Measurements from ENCODE around the gene MYO7B.

The MYO7B gene

DNA sequence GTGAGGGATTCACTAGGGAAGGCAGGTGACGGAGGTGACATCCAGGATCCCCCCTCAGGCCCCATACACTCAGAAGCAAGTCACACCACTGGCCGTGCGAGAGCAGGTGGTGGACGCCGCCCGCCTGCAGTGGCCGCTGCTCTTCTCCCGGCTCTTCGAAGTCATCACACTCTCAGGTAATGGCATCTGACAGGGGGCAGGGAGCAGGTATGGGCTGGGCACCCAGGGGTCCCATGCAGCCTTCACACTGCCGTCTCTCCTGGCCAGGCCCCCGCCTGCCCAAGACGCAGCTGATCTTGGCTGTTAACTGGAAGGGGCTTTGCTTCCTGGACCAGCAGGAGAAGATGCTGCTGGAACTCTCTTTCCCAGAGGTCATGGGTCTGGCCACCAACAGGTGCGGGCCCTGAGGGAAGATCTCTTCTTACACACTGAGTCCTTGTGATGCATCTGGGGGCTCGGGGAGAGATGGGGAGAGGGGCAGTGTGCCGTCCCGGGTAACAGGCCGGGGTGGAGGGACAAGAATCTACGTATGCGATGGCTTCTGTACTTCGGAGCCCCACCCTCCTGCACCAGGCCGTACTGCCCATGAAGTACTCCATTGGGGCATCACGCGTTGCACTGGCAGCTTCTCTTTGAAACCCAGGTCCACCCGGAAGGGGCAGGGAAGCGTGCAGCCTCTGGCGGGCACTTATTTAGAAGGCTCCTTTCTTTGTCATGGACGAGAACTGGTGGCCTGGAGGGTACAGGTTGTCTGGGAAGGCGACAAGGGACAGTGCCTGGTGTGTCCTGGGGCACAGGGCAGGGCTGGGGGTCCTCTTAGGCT is 91.6 kb downstream of the MYO7B start:
- no peak for DNase-seq (ENCODE audit: low read depth)

GRCh38 chr2:127627740-127628571 is 92.5 kb downstream of the MYO7B start:
- no peak for DNase-seq (ENCODE audit: low read depth)

DNA sequence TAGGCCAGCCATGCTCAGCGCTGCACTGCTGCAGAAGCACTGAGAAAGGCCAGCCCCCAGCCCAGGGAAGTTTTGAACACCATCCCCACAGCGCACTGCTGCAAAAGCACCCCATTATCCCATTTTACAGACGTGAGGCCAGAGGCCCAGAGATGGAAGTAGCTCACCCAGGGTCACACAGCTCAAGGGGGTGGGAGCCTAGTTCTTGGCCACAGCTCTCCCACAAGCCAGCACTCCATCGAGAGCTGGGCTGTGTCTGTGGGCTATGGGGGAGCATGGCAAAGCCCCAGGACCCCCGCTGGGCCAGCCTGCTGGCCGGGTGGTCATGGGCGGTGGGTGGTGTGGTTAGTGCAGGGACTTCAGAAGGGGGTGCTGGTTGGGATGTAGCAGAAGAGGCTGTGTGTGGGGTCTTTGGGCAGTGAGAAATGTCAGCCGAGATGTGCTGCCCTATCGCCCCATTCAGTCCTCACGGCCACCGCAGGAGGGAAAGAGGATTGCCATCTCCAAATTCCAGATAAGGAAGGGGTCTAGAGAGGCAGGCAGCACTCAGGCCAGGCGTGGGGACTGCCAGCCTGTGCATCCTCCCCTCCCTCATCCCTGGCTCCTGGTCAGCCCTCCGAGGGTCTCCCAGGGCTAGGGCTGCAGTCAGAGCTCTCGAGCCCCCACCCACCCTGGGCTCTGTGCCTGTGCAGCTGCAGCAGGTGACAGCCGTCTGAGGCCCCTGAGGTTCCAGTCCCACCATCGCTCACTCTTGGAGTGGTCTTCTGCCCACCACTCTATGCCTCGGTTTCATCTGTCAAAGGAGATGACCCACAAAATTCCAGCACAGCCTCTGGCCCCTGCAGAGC is 93.5 kb downstream of the MYO7B start:
- DNase-seq (ENCODE audit: low read depth), result no peak

DNA sequence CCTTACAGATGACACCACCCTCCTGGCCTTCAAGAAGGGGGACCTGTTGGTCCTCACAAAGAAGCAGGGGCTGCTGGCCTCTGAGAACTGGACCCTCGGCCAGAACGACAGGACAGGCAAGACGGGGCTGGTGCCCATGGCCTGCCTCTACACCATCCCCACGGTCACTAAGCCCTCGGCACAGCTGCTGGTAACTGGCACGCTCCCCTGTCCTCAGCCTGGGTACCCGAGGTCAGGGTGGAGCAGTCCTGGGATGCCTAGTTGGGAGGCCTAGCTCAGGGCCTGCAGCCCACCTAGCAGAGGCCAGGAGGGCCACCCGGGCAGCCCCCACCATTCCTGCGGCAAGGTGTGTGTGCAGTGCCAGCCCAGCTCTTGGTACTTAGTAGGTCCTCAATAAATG is 94.2 kb downstream of the MYO7B start:
- no peak for DNase-seq (ENCODE audit: low read depth)

GRCh38 chr2:127630096-127630863 is 94.8 kb downstream of the MYO7B start:
- DNase-seq (ENCODE audit: low read depth), result no peak

DNA sequence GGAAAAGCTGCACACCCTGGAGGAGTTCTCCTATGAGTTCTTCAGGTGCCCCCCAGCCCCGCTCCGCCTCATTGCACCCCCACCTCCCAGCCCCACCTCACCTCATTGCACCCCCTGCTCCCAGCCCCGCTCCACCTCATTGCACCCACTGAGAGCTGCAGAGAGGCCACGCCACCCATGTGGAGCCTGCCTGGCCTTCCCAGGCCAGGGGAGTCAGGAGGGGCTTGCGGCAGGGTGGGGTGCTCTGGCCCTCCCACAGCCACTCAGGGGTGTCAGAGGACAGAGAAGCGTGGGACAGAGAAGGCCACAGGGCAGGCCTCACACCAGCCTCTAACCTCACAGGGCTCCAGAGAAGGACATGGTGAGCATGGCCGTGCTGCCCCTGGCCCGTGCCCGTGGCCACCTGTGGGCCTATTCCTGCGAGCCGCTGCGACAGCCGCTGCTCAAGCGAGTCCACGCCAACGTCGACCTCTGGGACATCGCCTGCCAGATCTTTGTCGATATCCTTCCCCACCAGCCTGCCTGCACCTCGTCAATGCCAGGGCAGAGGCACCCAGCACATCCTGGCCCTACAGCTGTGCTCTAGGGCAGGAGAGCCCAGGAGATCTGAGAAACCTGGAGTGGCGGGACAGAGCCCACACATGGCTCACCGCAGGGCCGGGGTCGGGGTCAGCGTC is 95.5 kb downstream of the MYO7B start:
- no peak for DNase-seq (ENCODE audit: low read depth)

DNA sequence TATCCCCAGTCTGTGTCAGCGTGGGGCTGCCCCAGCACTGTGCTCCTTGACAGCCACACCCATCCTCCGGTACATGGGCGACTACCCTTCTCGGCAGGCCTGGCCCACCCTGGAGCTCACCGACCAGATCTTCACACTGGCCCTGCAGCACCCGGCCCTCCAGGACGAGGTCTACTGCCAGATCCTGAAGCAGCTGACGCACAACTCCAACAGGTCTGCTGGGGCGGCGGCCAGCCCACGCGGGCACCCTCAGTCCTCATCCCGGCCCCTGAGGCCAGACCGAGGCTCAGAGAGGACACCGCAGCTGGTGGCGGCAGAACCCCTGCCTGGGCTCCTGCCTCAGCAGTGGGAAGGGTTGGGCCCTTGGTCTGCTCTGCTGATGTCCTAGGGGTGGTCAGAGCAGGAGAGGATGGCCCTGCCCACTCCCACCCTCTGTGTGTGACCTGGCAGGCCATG is 96.1 kb downstream of the MYO7B start:
- DNase-seq (ENCODE audit: low read depth), result no peak

- no peak for DNase-seq (ENCODE audit: low read depth)
Measured at GRCh38 chr2:127631997-127632581, 96.6 kb downstream of the MYO7B start.

- DNase-seq (ENCODE audit: low read depth), result no peak
Measured at GRCh38 chr2:127632592-127633489, 97.4 kb downstream of the MYO7B start.

- DNase-seq (ENCODE audit: low read depth), result no peak
Measured at GRCh38 chr2:127633556-127634065, 98.1 kb downstream of the MYO7B start.

- no peak for DNase-seq (ENCODE audit: low read depth)
Measured at GRCh38 chr2:127634066-127634617, 98.7 kb downstream of the MYO7B start.

- no peak for DNase-seq (ENCODE audit: low read depth)
Measured at GRCh38 chr2:127634626-127635379, 99.3 kb downstream of the MYO7B start.

DNA sequence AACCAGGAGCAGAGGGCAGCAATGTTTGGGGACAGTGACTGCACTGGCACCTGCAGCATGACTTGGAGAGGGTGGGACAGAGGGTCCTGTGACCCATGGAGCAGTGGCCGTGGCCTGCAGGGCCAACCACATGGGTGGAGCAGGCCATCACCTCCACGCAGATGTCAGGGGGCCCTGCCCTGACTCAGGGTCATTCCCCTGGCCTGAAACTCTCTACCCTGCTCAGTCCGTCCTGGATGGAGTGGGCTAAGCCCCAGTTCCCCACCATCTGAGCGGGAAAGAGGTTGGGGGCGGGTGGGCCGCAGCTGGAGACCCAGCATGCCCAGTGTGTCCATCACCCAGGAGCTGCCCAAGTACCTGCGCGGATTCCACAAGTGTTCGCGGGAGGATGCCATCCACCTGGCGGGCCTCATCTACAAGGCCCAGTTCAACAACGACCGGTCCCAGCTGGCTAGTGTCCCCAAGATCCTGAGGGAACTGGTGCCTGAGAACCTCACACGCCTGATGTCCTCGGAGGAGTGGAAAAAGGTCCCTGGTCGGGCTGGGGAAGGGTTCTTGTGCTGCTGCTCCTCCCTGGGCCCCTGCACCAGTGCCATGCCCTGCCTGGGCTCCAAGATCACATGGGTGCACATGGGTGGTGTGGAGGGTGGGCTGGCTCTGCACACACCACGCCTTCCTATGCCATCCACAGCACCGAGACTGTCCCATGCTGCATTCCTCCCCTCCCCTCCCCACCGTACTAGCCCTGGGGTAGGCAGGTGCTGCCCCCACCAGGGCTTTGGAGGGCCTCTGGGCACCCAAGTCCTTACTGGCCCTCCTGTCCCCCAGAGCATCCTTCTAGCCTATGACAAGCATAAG is 100.1 kb downstream of the MYO7B start:
- no peak for DNase-seq (ENCODE audit: low read depth)

DNA sequence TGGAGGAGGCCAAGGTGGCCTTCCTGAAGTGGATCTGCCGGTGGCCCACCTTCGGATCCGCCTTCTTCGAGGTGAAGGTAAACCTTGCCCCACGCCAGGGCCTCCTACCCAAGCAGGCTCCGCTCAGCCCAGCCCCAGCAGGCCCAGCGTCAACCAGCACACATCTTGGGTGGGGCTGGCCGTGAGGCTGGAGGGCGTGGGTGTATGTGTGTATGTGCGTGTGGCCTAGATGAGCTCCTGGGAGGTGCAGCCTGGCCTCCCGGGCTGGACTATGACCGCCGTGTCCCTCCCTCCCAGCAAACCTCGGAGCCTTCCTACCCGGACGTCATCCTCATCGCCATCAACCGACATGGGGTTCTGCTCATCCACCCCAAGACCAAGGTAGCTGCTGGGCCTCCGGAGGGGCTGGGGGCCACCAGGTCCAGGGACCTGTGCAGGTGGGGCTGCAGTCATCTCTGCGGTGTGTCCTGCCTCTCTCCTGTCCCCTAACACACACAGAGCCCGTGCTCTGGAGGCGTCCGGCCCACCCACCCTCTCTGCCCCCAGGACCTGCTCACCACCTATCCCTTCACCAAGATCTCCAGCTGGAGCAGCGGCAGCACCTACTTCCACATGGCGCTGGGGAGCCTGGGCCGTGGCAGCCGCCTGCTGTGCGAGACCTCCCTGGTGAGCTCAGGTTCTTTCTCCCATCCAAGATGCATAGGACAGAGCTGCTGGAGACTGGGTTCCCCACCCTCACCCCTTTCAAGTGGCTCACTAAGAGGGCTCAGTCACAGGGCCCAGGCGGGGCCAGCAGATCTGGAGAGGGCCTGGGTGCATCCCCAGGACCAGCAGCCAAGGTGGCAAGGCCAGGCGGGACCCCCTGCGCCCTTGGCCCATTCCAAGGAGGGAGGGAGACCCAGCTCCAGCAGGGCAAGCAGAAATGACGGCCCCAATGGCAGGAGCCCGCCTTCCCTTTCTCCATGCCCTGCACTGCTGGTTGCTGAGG is 101.1 kb downstream of the MYO7B start:
- no peak for DNase-seq (ENCODE audit: low read depth)

- no peak for DNase-seq (ENCODE audit: low read depth)
Measured at GRCh38 chr2:127637236-127637630, 101.8 kb downstream of the MYO7B start.

GRCh38 chr2:127637725-127638252 is 102.3 kb downstream of the MYO7B start:
- no peak for DNase-seq (ENCODE audit: low read depth)
